Stomach smooth muscle (tissue), 2 donors: Measurements from ENCODE around the gene GIMAP1.

Experiments
- H3K27ac ChIP-seq: one replicate; pipeline ENCODE4 v1.7.0; 2013; ENCODE audit warnings: mild to moderate bottlenecking, low read length, inconsistent platforms
- H3K27me3 ChIP-seq, 2 donors: one replicate each; pipeline ENCODE4 v1.7.0; 2013; ENCODE audit warnings: low read length in 2 of 2; ENCODE audit not compliant: insufficient read depth in 2 of 2, control insufficient read depth in 1 of 2
- H3K36me3 ChIP-seq, 2 donors: one replicate each; pipeline ENCODE4 v1.7.0; 2013; ENCODE audit warnings: low read length in 2 of 2; ENCODE audit not compliant: control insufficient read depth in 2 of 2, insufficient read depth in 2 of 2
- H3K4me1 ChIP-seq: one replicate; pipeline ENCODE4 v1.7.0; 2013; ENCODE audit warnings: low read length; ENCODE audit not compliant: control insufficient read depth, insufficient read depth
- H3K4me3 ChIP-seq, 2 donors: one replicate each; pipeline ENCODE4 v1.7.0; 2013; ENCODE audit warnings: low read length in 2 of 2
- H3K9ac ChIP-seq, 2 donors: one replicate each; pipeline ENCODE4 v1.7.0; 2013; ENCODE audit warnings: low read length in 2 of 2, mild to moderate bottlenecking in 1 of 2
- H3K9me3 ChIP-seq, 2 donors: one replicate each; pipeline ENCODE4 v1.7.0; 2013; ENCODE audit warnings: low read length in 2 of 2; ENCODE audit not compliant: control insufficient read depth in 2 of 2
- donor health status: healthy.
- donor health status: Pancreatic carcinoma.

GIMAP1 gene

DNA sequence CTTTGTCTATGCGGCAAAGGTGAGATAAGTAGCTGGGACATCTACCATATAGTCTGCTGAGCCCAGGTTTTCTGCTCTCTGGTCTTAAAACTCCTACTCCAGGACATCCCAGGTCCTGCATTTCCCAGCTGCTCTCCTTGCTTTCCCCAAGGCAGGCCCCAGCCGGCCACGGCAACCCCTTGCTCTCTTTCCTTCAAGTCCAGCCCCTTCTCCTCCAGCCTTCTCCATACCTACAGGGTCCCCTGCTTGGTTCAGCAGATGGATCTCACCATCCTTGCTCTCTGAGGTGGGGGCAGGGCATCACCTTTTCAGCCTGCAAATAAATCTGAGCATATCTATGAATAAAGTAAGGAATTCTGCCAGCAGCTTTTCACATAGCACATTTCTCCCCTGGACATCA, 29.5 kb downstream of the GIMAP1 start:
- Histone ChIP-seq H3K4me3 (no peak overlapping the region), H3K9me3 (no peaks in the 10 kb centered on the region), H3K4me1 (peaks cover 17% of the 10 kb centered on the region), H3K27me3 (no peaks in the 10 kb centered on the region), H3K27ac (no peak overlapping the region), H3K36me3 (no peaks in the 10 kb centered on the region), H3K9ac (no peak overlapping the region)

DNA sequence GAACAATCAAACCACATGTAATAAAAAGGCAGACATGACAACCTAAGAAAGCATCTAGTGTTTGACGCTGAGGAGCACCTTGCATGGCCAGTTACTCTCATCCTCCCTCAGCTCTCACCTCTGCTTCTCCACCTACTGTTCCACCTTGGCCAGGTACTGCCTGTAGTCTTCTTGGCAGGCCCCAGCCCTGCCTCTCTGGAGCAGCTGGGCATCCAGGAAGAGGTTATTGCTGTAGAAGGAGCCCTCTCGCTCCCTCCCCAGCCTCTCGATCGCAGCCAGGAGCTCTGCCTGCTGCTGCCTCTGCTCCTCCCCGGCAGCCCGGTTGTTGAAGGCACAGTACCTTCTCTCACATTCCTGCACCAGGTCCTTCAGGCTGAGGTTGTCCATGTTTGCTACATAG, 30.5 kb downstream of the GIMAP1 start:
- no peak overlapping the region for H3K4me3 ChIP-seq
- H3K36me3 ChIP-seq, result no peaks in the 10 kb centered on the region
- no peaks in the 10 kb centered on the region for H3K27me3 ChIP-seq
- H3K9me3 ChIP-seq, result no peaks in the 10 kb centered on the region
- H3K4me1 ChIP-seq, result peaks cover 17% of the 10 kb centered on the region
- no peak overlapping the region for H3K27ac ChIP-seq
- H3K9ac ChIP-seq, result no peak overlapping the region

DNA sequence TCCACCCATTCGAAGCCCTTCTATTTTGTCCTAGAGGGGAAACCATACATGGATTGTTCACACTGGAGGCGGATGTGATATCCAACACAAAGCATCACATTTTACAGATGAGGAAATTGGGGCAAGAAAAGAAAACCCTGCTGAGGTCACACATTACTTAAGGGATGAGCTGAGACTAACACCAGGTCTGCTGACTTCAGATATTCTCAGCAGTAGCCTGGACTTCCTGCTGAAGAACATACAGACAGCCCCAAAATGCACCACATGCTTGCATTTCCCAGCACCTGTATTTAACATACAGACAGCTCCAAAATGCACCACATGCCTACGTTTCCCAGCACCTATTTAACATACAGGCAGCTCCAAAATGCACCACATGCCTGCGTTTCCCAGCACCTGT, 32.0 kb downstream of the GIMAP1 start:
- H3K9ac ChIP-seq, result no peak overlapping the region
- H3K36me3 ChIP-seq, result no peaks in the 10 kb centered on the region
- H3K27me3 ChIP-seq, result peaks cover 0 to 3% of the 10 kb centered on the region in 2 donors
- H3K27ac ChIP-seq, result no peak overlapping the region
- peaks cover 7% of the 10 kb centered on the region for H3K4me1 ChIP-seq
- no peak overlapping the region for H3K4me3 ChIP-seq
- no peaks in the 10 kb centered on the region for H3K9me3 ChIP-seq

DNA sequence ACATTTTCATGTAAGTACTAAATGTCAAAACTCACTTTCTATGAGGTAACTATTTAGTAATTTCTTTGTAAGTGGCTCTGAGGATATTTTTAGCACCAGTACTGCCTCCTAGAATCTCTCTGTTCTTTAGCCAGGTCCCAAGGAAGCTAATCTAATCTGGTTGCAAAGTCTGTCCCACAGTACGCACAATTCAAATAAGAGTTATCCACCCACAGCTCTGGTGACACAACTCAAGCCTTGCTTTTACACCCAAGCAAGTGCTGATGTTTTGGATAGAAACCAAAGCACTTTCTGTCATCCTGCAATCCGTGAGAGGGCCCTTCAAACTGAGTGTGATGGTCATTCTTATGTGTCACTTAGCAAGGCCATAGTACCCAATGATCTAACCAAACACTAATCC, 35.3 kb downstream of the GIMAP1 start:
- H3K9me3 ChIP-seq, result no peaks in the 10 kb centered on the region

DNA sequence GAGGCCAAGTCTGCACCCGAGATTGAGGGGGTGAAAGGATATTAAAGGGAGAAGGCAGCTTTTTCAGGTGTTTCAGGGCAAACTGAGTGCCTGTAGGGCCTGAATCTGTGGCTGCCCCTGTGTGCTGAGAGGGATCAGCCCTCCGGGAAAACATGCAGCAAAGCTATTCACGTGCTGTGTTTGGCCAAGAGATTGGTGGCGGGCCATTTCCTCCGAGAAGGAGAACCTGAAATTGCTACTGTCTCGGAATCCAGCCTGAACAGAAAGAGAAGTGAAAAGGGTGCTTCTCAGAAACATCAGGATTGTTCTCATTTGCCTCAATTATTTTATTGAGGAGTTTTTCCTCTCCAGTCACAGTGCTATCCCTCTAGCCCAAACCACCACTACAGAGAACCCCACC, 36.8 kb downstream of the GIMAP1 start:
- no peak overlapping the region for H3K4me3 ChIP-seq
- H3K4me1 ChIP-seq, result no peaks in the 10 kb centered on the region
- no peak overlapping the region for H3K9ac ChIP-seq
- H3K27ac ChIP-seq, result no peak overlapping the region
- no peaks in the 10 kb centered on the region for H3K36me3 ChIP-seq
- H3K27me3 ChIP-seq, result peaks cover 0 to 6% of the 10 kb centered on the region in 2 donors
- no peaks in the 10 kb centered on the region for H3K9me3 ChIP-seq

More for the DNA sequence above, 35.3 kb downstream of the GIMAP1 start:
- H3K36me3 ChIP-seq, result no peaks in the 10 kb centered on the region
- H3K27ac ChIP-seq, result no peak overlapping the region
- H3K4me1 ChIP-seq, result no peaks in the 10 kb centered on the region
- H3K4me3 ChIP-seq, result no peak overlapping the region
- H3K27me3 ChIP-seq, result peaks cover 0 to 6% of the 10 kb centered on the region in 2 donors
- no peak overlapping the region for H3K9ac ChIP-seq

DNA sequence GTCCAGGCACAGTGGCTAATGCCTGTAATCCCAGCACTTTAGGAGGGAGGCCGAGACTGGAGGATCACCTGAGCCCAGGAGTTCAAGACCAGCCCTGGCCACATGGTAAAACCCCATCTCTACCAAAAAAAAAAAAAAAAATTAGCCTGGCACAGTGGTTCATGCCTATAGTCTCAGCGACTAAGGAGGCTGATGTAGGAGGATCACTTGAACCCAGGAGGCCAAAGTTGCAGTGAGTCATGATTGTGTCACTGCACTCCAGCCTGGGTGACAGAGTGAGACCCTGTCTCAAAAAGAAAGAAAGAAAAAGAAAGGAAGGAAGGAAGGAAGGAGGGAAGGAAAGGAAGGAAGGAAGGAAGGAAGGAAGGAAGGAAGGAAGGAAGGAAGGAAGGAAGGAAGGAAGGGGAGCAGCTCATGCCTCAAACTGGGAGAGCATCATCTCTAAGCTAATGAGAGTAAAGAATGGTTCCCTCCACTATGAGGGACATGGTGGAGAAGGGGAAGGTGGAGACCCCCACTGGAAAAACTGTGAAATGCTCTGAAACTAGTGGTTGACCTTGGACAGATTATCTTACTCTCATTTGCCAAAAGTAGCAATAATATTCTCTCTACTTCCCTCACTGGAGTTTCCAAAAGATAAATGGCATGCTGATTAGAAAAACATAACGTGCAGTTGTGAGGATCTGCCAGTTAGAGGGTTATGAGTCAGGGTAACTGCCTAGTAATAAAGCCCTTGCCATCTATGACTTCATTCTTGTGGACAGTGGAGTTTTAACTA, 37.6 kb downstream of the GIMAP1 start:
- no peak overlapping the region for H3K9ac ChIP-seq
- H3K9me3 ChIP-seq, result no peaks in the 10 kb centered on the region
- H3K4me3 ChIP-seq, result no peak overlapping the region
- no peaks in the 10 kb centered on the region for H3K36me3 ChIP-seq
- no peak overlapping the region for H3K27ac ChIP-seq
- peaks cover 0 to 6% of the 10 kb centered on the region in 2 donors for H3K27me3 ChIP-seq
- H3K4me1 ChIP-seq, result no peaks in the 10 kb centered on the region

DNA sequence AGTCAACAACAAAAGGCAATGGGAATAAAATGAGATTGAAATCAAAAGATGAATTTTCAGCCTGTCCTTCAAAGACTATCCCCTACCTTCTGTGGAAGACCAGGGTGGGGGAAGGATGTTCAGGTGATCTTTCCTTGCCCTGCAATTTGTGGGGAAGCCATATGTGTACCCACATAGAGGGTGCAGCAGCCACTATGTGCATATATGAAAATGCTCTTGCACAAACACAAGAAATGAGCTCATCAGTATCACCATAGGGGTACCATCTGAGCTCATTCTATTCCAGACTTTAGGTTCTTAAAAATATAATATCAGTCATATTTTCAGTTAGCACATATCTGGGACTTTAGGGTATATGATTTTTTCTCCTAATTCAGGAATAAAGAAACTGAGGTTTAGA, 38.5 kb downstream of the GIMAP1 start:
- H3K27ac ChIP-seq, result peak overlapping the region; percentile 24
- no peaks in the 10 kb centered on the region for H3K36me3 ChIP-seq
- no peak overlapping the region for H3K9ac ChIP-seq
- no peak overlapping the region for H3K4me3 ChIP-seq
- peaks cover 0 to 6% of the 10 kb centered on the region in 2 donors for H3K27me3 ChIP-seq
- no peaks in the 10 kb centered on the region for H3K9me3 ChIP-seq
- H3K4me1 ChIP-seq, result no peaks in the 10 kb centered on the region

DNA sequence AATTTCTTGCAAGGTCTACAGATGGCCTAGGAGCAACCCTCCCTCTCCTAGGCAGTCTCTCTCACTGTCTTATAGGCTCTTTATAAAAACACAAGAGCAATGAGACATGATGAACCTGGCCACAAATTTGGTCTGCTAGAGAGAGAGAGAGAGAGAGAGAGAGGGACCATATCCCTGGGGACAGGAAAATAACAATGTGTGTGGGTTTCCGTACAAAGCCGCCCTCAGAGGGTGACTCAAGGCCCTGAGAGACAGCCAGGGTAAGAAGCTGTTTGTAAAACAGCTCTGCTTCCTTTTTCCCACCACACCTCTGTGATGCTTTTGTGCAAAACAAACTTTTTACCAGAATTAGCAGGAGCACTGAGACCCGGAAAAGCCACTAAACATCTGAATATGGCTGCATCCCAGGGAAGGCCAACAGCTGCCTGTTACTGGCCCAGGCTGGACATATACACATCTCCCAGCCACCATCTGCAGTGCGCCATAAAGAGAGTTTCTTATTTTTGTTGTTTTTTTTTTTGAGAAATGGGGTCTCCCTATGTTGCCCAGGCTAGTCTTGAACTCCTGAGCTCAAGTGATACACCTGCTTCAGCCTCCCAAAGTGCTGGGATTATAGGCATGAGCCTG, 39.2 kb downstream of the GIMAP1 start:
- Histone ChIP-seq H3K4me3 (no peak overlapping the region), H3K27me3 (peaks cover 0 to 6% of the 10 kb centered on the region in 2 donors), H3K4me1 (no peaks in the 10 kb centered on the region), H3K27ac (peak overlapping the region; percentile 24), H3K9ac (no peak overlapping the region), H3K36me3 (no peaks in the 10 kb centered on the region), H3K9me3 (no peaks in the 10 kb centered on the region)

DNA sequence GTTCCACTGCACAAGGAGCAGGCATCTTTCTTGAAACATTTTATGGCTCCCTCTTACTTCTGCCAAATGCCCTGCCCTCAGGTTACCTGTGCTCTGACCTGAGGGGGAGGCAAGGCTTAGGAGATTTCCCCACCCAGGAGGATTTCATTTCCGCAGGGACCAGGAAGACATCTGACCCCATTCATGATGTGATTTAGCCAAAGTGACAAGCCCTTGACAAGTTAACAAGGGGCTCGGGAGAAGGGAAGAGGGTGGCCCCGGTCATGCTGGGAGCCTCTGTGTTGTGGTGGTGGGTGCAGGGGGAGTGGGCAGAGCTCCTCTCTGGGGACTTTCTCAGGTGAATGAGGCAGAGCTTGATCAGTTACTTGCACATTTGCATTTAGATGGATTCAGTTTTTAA, 39.8 kb downstream of the GIMAP1 start:
- no peaks in the 10 kb centered on the region for H3K4me1 ChIP-seq
- no peaks in the 10 kb centered on the region for H3K9me3 ChIP-seq
- no peak overlapping the region for H3K27ac ChIP-seq
- H3K9ac ChIP-seq, result no peak overlapping the region
- H3K4me3 ChIP-seq, result no peak overlapping the region
- H3K27me3 ChIP-seq, result peaks cover 0 to 6% of the 10 kb centered on the region in 2 donors
- no peaks in the 10 kb centered on the region for H3K36me3 ChIP-seq

DNA sequence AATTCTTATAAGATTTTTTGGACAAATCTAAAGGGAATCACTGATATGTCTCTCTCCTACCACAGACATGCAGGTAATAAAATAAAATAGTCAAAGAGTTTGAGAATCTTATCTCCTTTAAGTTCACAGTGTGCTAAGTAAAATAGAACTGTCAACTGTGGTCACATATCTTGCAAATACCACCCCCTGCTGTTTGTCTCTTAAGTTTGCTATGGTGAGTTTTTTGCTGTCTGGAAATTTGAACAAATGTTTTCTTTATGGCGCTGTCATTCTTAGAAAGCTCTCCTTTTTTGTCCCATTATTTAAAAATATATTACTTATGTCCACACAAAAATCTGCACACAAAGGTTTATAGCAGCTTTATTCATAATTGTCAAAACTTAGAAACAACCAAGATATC, 40.4 kb downstream of the GIMAP1 start:
- no peaks in the 10 kb centered on the region for H3K4me1 ChIP-seq
- H3K9me3 ChIP-seq, result no peaks in the 10 kb centered on the region
- no peak overlapping the region for H3K27ac ChIP-seq
- no peak overlapping the region for H3K9ac ChIP-seq
- H3K36me3 ChIP-seq, result no peaks in the 10 kb centered on the region
- H3K27me3 ChIP-seq, result peaks cover 0 to 6% of the 10 kb centered on the region in 2 donors
- no peak overlapping the region for H3K4me3 ChIP-seq

DNA sequence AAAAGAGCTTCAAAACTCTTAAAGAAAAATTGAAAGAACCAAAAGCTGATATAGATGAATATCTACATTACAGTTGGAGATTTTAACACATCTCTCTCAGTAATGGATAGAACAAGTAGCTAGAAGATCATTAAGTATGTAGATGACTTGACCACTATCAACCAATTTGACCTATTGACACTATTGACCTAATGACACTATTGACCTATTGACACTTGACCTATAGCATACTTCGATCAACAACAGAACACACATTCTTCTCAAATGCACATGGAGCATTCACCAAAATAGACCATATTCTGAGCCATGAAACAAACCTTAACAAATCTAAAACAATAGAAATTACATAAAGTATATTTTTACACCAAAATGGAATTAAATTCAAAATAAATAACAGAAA, 43.1 kb downstream of the GIMAP1 start:
- Histone ChIP-seq H3K9me3 (no peaks in the 10 kb centered on the region), H3K27me3 (peaks cover 0 to 2% of the 10 kb centered on the region in 2 donors), H3K27ac (no peak overlapping the region), H3K4me3 (no peak overlapping the region), H3K9ac (no peak overlapping the region), H3K4me1 (no peaks in the 10 kb centered on the region), H3K36me3 (no peaks in the 10 kb centered on the region)
